Fibroblast of pulmonary artery (primary cell): ENCODE data around the gene NRL.

Source experiments
- DNase-seq: peaks from one replicate; pipeline ENCODE4 v3.0.0-alpha.2; 2010; ENCODE audit warnings: low read depth
- H3K4me3 ChIP-seq: replicated peaks from 2 replicates; pipeline ENCODE4 v1.5.1; 2011; ENCODE audit warnings: low read depth, mild to moderate bottlenecking, control low read depth, low read length, moderate library complexity
- TF ChIP-seq, protein P1 (sequence below): IDR thresholded peaks from 2 replicates; pipeline ENCODE4 v1.5.1; 2011; ENCODE audit warnings: mild to moderate bottlenecking, control low read depth, low read length, inconsistent platforms; ENCODE audit errors: missing control alignments

The NRL gene

GRCh38 chr14:24147761-24148428, 33.1 kb upstream of the NRL start:
- no peak for DNase-seq
- peak overlapping the region; percentile 90 for H3K4me3 ChIP-seq
- TF ChIP-seq, protein P1, sequence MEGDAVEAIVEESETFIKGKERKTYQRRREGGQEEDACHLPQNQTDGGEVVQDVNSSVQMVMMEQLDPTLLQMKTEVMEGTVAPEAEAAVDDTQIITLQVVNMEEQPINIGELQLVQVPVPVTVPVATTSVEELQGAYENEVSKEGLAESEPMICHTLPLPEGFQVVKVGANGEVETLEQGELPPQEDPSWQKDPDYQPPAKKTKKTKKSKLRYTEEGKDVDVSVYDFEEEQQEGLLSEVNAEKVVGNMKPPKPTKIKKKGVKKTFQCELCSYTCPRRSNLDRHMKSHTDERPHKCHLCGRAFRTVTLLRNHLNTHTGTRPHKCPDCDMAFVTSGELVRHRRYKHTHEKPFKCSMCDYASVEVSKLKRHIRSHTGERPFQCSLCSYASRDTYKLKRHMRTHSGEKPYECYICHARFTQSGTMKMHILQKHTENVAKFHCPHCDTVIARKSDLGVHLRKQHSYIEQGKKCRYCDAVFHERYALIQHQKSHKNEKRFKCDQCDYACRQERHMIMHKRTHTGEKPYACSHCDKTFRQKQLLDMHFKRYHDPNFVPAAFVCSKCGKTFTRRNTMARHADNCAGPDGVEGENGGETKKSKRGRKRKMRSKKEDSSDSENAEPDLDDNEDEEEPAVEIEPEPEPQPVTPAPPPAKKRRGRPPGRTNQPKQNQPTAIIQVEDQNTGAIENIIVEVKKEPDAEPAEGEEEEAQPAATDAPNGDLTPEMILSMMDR: no peak

- TF ChIP-seq, protein P1: no peak
- peak; percentile 99 for DNase-seq
These were observed 32.4 kb upstream of the NRL start, which contains the start of gene RNF31 for GRCh38 chr14:24146978-24147760. Gene RNF31 (plus strand): TSS chr14:24147498. CDS start chr14:24147699, 201 bp downstream.

DNA sequence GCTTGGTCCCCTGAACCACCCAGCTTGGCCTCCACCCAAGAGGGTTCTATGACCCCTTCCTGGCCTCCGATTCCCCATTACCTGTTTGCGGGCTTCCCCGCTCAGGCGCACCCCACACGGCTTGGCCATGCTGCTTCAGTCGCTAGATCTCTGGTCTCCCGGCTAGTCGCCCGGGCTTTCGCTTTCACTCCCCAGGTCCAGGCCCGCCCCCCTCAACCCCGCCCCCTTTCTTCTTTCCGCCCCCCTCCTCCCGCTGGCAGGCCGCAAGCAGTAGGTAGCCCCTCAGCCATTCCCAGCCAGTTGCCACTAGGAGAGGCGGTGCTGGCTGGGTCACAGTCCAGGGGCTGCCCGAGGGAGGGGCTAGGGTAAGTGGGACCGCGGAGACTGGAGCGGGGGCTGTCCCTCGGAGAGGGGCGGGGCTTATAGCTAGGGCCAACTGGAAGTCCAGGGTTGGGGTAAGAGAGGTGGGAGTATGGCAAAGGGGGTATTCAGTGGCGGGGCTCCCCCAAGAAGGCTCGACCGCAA, 31.8 kb upstream of the NRL start, which contains the start of gene PSME2:
TSS of gene PSME2 (minus strand) at position 158 of the 525 bp plus-strand sequence. CDS start at position 129, 29 bp downstream.
- peak; percentile 98 for DNase-seq
- H3K4me3 ChIP-seq: peak within 1 kb of the TSS; percentile 90
- TF ChIP-seq, protein P1: no peak

More at GRCh38 chr14:24146978-24147760, 32.4 kb upstream of the NRL start, which contains the start of gene RNF31:
- H3K4me3 ChIP-seq: peak within 1 kb of the TSS; percentile 90

DNA sequence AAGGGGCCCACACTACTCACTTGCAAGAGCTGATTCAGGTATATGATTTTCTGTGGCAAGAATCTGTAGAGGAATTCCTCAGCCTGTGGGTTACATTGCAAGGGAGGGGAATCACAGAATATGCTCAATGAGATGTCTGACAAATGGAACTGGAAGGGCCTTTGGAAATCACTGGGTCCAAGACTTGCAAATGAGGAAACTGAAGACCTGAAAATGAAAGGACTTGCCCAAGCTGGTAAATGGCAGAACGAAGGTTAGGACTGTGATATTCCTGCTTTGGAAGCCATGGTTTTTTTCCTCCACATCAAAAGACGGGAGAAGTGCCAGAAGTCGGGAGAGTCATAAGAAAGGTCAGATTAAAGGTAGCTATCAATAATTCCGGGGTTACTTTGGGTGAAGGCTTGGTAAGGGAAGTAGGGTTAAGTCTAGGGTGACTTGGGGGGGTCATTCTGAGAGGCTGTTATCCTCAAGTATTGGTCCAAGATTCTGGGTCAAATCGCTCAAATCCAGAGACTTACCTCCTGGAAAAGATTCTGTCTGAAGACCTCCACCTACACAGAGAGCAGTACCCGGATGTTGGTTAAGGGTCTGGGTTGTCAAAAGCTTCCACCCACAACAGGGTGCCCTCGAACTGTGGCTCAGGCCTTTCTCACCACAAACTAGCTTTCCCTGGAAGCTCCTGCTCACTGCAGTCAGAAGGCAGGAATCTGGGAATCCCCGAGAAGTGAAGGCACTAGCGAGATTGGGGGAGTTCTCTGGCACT, 31.1 kb upstream of the NRL start:
- TF ChIP-seq, protein P1: no peak
- DNase-seq: no peak
- H3K4me3 ChIP-seq: peak overlapping the region; percentile 90

GRCh38 chr14:24145219-24145618, 30.5 kb upstream of the NRL start:
- DNase-seq: no peak
- peak overlapping the region; percentile 7 for H3K4me3 ChIP-seq
- TF ChIP-seq, protein P1: no peak

GRCh38 chr14:24144451-24144850, 29.7 kb upstream of the NRL start:
- DNase-seq: no peak
- TF ChIP-seq, protein P1: no peak
- no peak overlapping the region for H3K4me3 ChIP-seq
